ENCODE measurements around the gene CHSY3.

Gene CHSY3

GRCh38 chr5:130024006-130024405 lies 119.7 kb downstream of the CHSY3 start:
- DNase-seq (ENCODE audit: low read depth): no peak

GRCh38 chr5:130025511-130025910 lies 121.2 kb downstream of the CHSY3 start:
- no peak for DNase-seq (ENCODE audit: low read depth)

GRCh38 chr5:130032807-130033206 lies 128.5 kb downstream of the CHSY3 start:
- no peak for DNase-seq (ENCODE audit: low read depth)

GRCh38 chr5:130034566-130035210 lies 130.4 kb downstream of the CHSY3 start:
- DNase-seq (ENCODE audit: low read depth): no peak

GRCh38 chr5:130035388-130035787 lies 131.1 kb downstream of the CHSY3 start:
- no peak for DNase-seq (ENCODE audit: low read depth)

GRCh38 chr5:130037905-130038304 lies 133.6 kb downstream of the CHSY3 start:
- DNase-seq (ENCODE audit: low read depth): no peak

- no peak for DNase-seq (ENCODE audit: low read depth)
Observed at GRCh38 chr5:130043834-130044233, 139.6 kb downstream of the CHSY3 start.

- DNase-seq (ENCODE audit: low read depth): no peak
Observed at GRCh38 chr5:130045334-130045733, 141.1 kb downstream of the CHSY3 start.

- no peak for DNase-seq (ENCODE audit: low read depth)
Observed at GRCh38 chr5:130050585-130050984, 146.3 kb downstream of the CHSY3 start.

- DNase-seq (ENCODE audit: low read depth): no peak
Observed at GRCh38 chr5:130052752-130053151, 148.5 kb downstream of the CHSY3 start.

- DNase-seq (ENCODE audit: low read depth): no peak
Observed at GRCh38 chr5:130055572-130055971, 151.3 kb downstream of the CHSY3 start.

GRCh38 chr5:130061746-130062145 lies 157.5 kb downstream of the CHSY3 start:
- DNase-seq (ENCODE audit: low read depth): no peak

- DNase-seq (ENCODE audit: low read depth): no peak
Observed at GRCh38 chr5:130063603-130064002, 159.3 kb downstream of the CHSY3 start.

GRCh38 chr5:130064484-130064883 lies 160.2 kb downstream of the CHSY3 start:
- no peak for DNase-seq (ENCODE audit: low read depth)

- DNase-seq (ENCODE audit: low read depth): no peak
Observed at GRCh38 chr5:130065617-130066016, 161.4 kb downstream of the CHSY3 start.

GRCh38 chr5:130066644-130067043 lies 162.4 kb downstream of the CHSY3 start:
- DNase-seq (ENCODE audit: low read depth): no peak

GRCh38 chr5:130067364-130067763 lies 163.1 kb downstream of the CHSY3 start:
- DNase-seq (ENCODE audit: low read depth): no peak

- no peak for DNase-seq (ENCODE audit: low read depth)
Observed at GRCh38 chr5:130068101-130068500, 163.8 kb downstream of the CHSY3 start.

- no peak for DNase-seq (ENCODE audit: low read depth)
Observed at GRCh38 chr5:130068988-130069387, 164.7 kb downstream of the CHSY3 start.

- no peak for DNase-seq (ENCODE audit: low read depth)
Observed at GRCh38 chr5:130074820-130075219, 170.6 kb downstream of the CHSY3 start.

GRCh38 chr5:130077007-130077406 lies 172.7 kb downstream of the CHSY3 start:
- no peak for DNase-seq (ENCODE audit: low read depth)

- no peak for DNase-seq (ENCODE audit: low read depth)
Observed at GRCh38 chr5:130078661-130079060, 174.4 kb downstream of the CHSY3 start.

GRCh38 chr5:130090569-130091270 lies 186.5 kb downstream of the CHSY3 start:
- DNase-seq (ENCODE audit: low read depth): no peak

- no peak for DNase-seq (ENCODE audit: low read depth)
Observed at GRCh38 chr5:130092991-130093390, 188.7 kb downstream of the CHSY3 start.

Data from activated T-helper 9 cell treated with anti-CD3 and anti-CD28 coated beads, Interleukin-2, amount 50 U/mL, for 16 hours (primary cell).